Cerebellar nuclear complex (tissue), 1 donor: ENCODE data around the gene MAGED2.
"Not testable (repeated sequence)": the region's sequence is repeated elsewhere in the genome, so short reads cannot be mapped to it uniquely, and the experiment has no call there.

Experiments
- DNase-seq, 2 experiments: peaks; one replicate each; lab custom pipeline; 2025; lab: John Stamatoyannopoulos, UW

MAGED2 gene

GRCh38 chrX:54819201-54819600, 11.7 kb downstream of the MAGED2 start:
- no peak for DNase-seq

- DNase-seq = no peak
Measured at GRCh38 chrX:54820737-54821136, 13.2 kb downstream of the MAGED2 start.

GRCh38 chrX:54821310-54821709, 13.8 kb downstream of the MAGED2 start:
- no peak for DNase-seq

GRCh38 chrX:54824195-54824594, 16.6 kb downstream of the MAGED2 start:
- no peak for DNase-seq

GRCh38 chrX:54824722-54825121, 17.2 kb downstream of the MAGED2 start:
- no peak for DNase-seq

- no peak for DNase-seq
Measured at GRCh38 chrX:54825716-54826438, 18.3 kb downstream of the MAGED2 start.

- no peak for DNase-seq
Measured at GRCh38 chrX:54826598-54826997, 19.1 kb downstream of the MAGED2 start.

- DNase-seq = no peak
Measured at GRCh38 chrX:54838583-54838982, 31.0 kb downstream of the MAGED2 start.

GRCh38 chrX:54841184-54841874, 33.8 kb downstream of the MAGED2 start:
- DNase-seq = not testable (repeated sequence)

GRCh38 chrX:54842607-54843006, 35.1 kb downstream of the MAGED2 start:
- no peak for DNase-seq

- no peak for DNase-seq
Measured at GRCh38 chrX:54843050-54843449, 35.5 kb downstream of the MAGED2 start.

GRCh38 chrX:54847700-54848099, 40.2 kb downstream of the MAGED2 start:
- DNase-seq = not testable (repeated sequence)

GRCh38 chrX:54865208-54865607, 57.7 kb downstream of the MAGED2 start:
- no peak for DNase-seq
